HEK293T (cell line): ENCODE results near the gene PRDM16.

Source experiments
- BHLHE40 ChIP-seq: fragments of 450-650 bp; IDR thresholded peaks from 2 replicates; pipeline ENCODE4 v1.6.1; 2016; ENCODE audit warnings: mild to moderate bottlenecking, moderate library complexity, borderline replicate concordance
- FOXA1 ChIP-seq: fragments of 450-650 bp; IDR thresholded peaks from 2 replicates; pipeline ENCODE4 v1.6.1; 2016; ENCODE audit warnings: mild to moderate bottlenecking
- LEF1 ChIP-seq: fragments of 450-650 bp; IDR thresholded peaks from 2 replicates; pipeline ENCODE4 v1.6.1; 2017; ENCODE audit warnings: mild to moderate bottlenecking, borderline replicate concordance
- PKNOX1 ChIP-seq: fragments of 450-650 bp; IDR thresholded peaks from 2 replicates; pipeline ENCODE4 v1.6.1; 2016
- SUZ12 ChIP-seq: fragments of 450-650 bp; IDR thresholded peaks from 2 replicates; pipeline ENCODE4 v1.6.1; 2016; ENCODE audit warnings: mild to moderate bottlenecking
- TARDBP ChIP-seq: fragments of 450-650 bp; IDR thresholded peaks from 2 replicates; pipeline ENCODE4 v1.6.1; 2016
- ZNF384 ChIP-seq: fragments of 450-650 bp; IDR thresholded peaks from 2 replicates; pipeline ENCODE4 v1.6.1; 2016

- TF ChIP-seq BHLHE40 (no peak), FOXA1 (no peak), ZNF384 (no peak), PKNOX1 (peak; percentile 63), TARDBP (no peak), LEF1 (no peak), SUZ12 (no peak)
These were observed 180.9 kb downstream of the PRDM16 start for GRCh38 chr1:3249631-3250501.
